GM12878 (cell line): ENCODE data around the gene YTHDF1. TPM values are rescaled to one million over a fixed set of nuclear protein-coding genes. Genes with fewer than 3 reads are reported as not detected.

Experiments
- ATAC-seq: fragments of 200-7000 bp; cut with Tn5 transposase; 3 replicates; pipeline ENCODE4 v1.9.1; 2020; ENCODE audit warnings: mild to moderate bottlenecking, moderate library complexity
- BruUV-seq: library from RNA; stranded (reverse); fragments of 400-500 nt; replicated peaks from 2 replicates; lab custom pipeline; 2021; lab: Mats Ljungman, UMichigan
- CTCF ChIA-PET: fragments of 300-600 bp; sonication (Branson Sonifier 250); formaldehyde crosslinking; extraction: SDS; loops from one replicate; lab custom pipeline; 2021; ENCODE audit warnings: inconsistent platforms; lab: Yijun Ruan, JAX
- POLR2A ChIA-PET: fragments of 350-600 bp; formaldehyde crosslinking; extraction: SDS; loops from one replicate; lab custom pipeline; 2021; ENCODE audit warnings: inconsistent platforms; lab: Charles Lee
- RAD21 ChIA-PET: fragments of 300-600 bp; sonication (Branson Sonifier 250); formaldehyde crosslinking; loops from one replicate; lab custom pipeline; 2023; ENCODE audit warnings: antibody characterized with exemption; ENCODE audit not compliant: unreplicated experiment; lab: Charles Lee
- SMC1A ChIA-PET: fragments of 300-600 bp; sonication (Branson Sonifier 250); formaldehyde crosslinking; loops from one replicate; lab custom pipeline; 2023; ENCODE audit not compliant: unreplicated experiment, uncharacterized antibody; lab: Charles Lee
- DNase-seq: peaks from one replicate; pipeline ENCODE4 v3.0.0-alpha.2; 2011; ENCODE audit warnings: low read depth, low spot score
- FAIRE-seq: peaks from 3 replicates; lab custom pipeline; 2011; peaks lifted over from hg19 to GRCh38; lab: Jason Lieb, UNC
- H2AFZ ChIP-seq: 2 replicates; pipeline ENCODE4 v1.6.0; 2011; ENCODE audit warnings: low read depth, low read length, control low read depth; ENCODE audit not compliant: control insufficient read depth
- H3K27ac ChIP-seq: 2 replicates; pipeline ENCODE4 v1.5.1; 2011; ENCODE audit warnings: control low read depth; ENCODE audit not compliant: control insufficient read depth, insufficient read depth
- H3K27me3 ChIP-seq, 2 experiments: replicated peaks in 1 of 2; 2 replicates each; pipeline versions ENCODE4 v1.6.0 to v1.6.1; 2011; ENCODE audit warnings: low read length in 1 of 2; ENCODE audit not compliant: control insufficient read depth in 2 of 2, insufficient read depth in 2 of 2
- H3K36me3 ChIP-seq, 2 experiments: 2 replicates each; pipeline ENCODE4 v1.5.1; 2011; ENCODE audit warnings: low read length in 1 of 2; ENCODE audit not compliant: control insufficient read depth in 2 of 2, insufficient read depth in 2 of 2
- H3K4me1 ChIP-seq: 2 replicates; pipeline ENCODE4 v1.6.1; 2011; ENCODE audit warnings: mild to moderate bottlenecking, low read length, moderate library complexity, mixed read lengths; ENCODE audit not compliant: control insufficient read depth, insufficient read depth
- H3K4me2 ChIP-seq: 2 replicates; pipeline ENCODE4 v1.6.0; 2011; ENCODE audit warnings: control low read depth; ENCODE audit not compliant: control insufficient read depth, insufficient read depth
- H3K4me3 ChIP-seq: fragments of 200-600 bp; sonication (generic); 2 replicates; pipeline ENCODE4 v1.5.1; 2016
- H3K79me2 ChIP-seq: 2 replicates; pipeline ENCODE4 v1.6.0; 2011; ENCODE audit warnings: low read length; ENCODE audit not compliant: control insufficient read depth, insufficient read depth
- H3K9ac ChIP-seq: 2 replicates; pipeline ENCODE4 v1.8.0; 2011; ENCODE audit warnings: low read length, control low read depth, mixed read lengths; ENCODE audit not compliant: control insufficient read depth, insufficient read depth
- H3K9me3 ChIP-seq: replicated peaks from 3 replicates; pipeline ENCODE4 v1.5.1; 2011; ENCODE audit warnings: mild to moderate bottlenecking, low read length; ENCODE audit not compliant: control insufficient read depth, insufficient read depth
- H4K20me1 ChIP-seq: 2 replicates; pipeline ENCODE4 v1.6.0; 2011; ENCODE audit not compliant: control insufficient read depth, insufficient read depth
- ATF2 ChIP-seq: IDR thresholded peaks from 2 replicates; pipeline ENCODE4 v1.6.1; 2012; ENCODE audit warnings: low read length, inconsistent platforms
- CREB1 ChIP-seq: IDR thresholded peaks from 2 replicates; pipeline ENCODE4 v1.6.1; 2012; ENCODE audit warnings: low read depth, mild to moderate bottlenecking, inconsistent platforms
- E4F1 ChIP-seq: fragments of 450-650 bp; IDR thresholded peaks from 2 replicates; pipeline ENCODE4 v1.6.1; 2018; ENCODE audit warnings: borderline replicate concordance, mild to moderate bottlenecking; ENCODE audit not compliant: partially characterized antibody
- HDAC2 ChIP-seq: fragments of 200-600 bp; sonication (generic); IDR thresholded peaks from 2 replicates; pipeline ENCODE4 v1.6.1; 2017
- KDM1A ChIP-seq: fragments of 200-600 bp; sonication (generic); IDR thresholded peaks from 2 replicates; pipeline ENCODE4 v1.6.1; 2016; ENCODE audit warnings: borderline replicate concordance
- SREBF1 ChIP-seq: IDR thresholded peaks from 2 replicates; pipeline ENCODE4 v1.6.1; 2012; ENCODE audit warnings: mild to moderate bottlenecking, low read length
- WGBS: methylation state at CpG from one replicate; pipeline ENCODE4 v1.1.6; 2016; ENCODE audit warnings: low lambda C conversion rate; ENCODE audit not compliant: insufficient replicate concordance, insufficient coverage; ENCODE audit errors: missing lambda C conversion rate; 5-methylcytosine and 5-hydroxymethylcytosine counted together
- in situ Hi-C: fragments of 300-500 bp; cut with MboI; formaldehyde crosslinking; loops from 9 replicates; pipeline ENCODE4 v1.14.3; 2018; ENCODE audit warnings: mixed read lengths
- intact Hi-C: fragments of 100-400 bp; cut with micrococcal nuclease; formaldehyde crosslinking; loops from one replicate; pipeline ENCODE4 v1.14.2; 2022; ENCODE audit not compliant: unreplicated experiment
- polyA plus RNA-seq, 11 experiments: library from polyadenylated mRNA; depleted of rRNA in 4 of 11; unstranded in 6 of 11; stranded (reverse) in 5 of 11; fragments of >200 nt; fragmentation: Nextera tagmentation in 4 of 11; fragmentation: Illumina TruSeq in 1 of 11; extraction: Ambion mirVana in 4 of 11; extraction: Trizol in 1 of 11; gene quantifications; 1 replicate in 1 of 11; 2 replicates in 10 of 11; pipeline versions ENCODE4 v1.2.1 to v1.2.3, GENCODE V29; 2011 to 2016; ENCODE audit warnings: inconsistent platforms in 2 of 11, missing spikeins in 2 of 11, low read depth in 1 of 11
- total RNA-seq, 4 experiments: library from RNA; depleted of rRNA in 3 of 4; stranded (reverse); fragments of >200 nt in 3 of 4; fragmentation: Illumina TruSeq in 1 of 4; extraction: Trizol in 1 of 4; gene quantifications; 2 replicates each; pipeline versions ENCODE4 v1.2.1 to v1.2.3, GENCODE V29; 2013 to 2021

The YTHDF1 gene
- total and polyA plus RNA-seq, 10 of the 15 experiments (the other 5 are each of a cell fraction or from before 2014, with no cell fraction given), result 4.6 to 37.8 (median 20.5) TPM

- Histone ChIP-seq H3K4me3 (no peak overlapping the region), H3K4me1 (no peaks in the 10 kb centered on the region), H3K79me2 (no peaks in the 10 kb centered on the region), H4K20me1 (no peaks in the 10 kb centered on the region), H2AFZ (no peak overlapping the region), H3K36me3 (no peaks in the 10 kb centered on the region), H3K4me2 (no peak overlapping the region), H3K9ac (no peak overlapping the region), H3K9me3 (no peaks in the 10 kb centered on the region), H3K27ac (no peak overlapping the region), H3K27me3 (peaks cover 0 to 6% of the 10 kb centered on the region in 2 experiments; a peak in 2 of 4 replicates)
- POLR2A ChIA-PET, result no interaction called here
- SMC1A ChIA-PET, result no interaction called here
- intact Hi-C loops, result no loop called here
- no TSS peak for BruUV-seq
- no peak for ATAC-seq
- 8% methylated on average over 18 of the region's 30 CpGs for WGBS
- CTCF ChIA-PET, result no interaction called here
- in situ Hi-C loops, result no loop called here
- TF ChIP-seq E4F1 (no peak), ATF2 (no peak), HDAC2 (no peak), SREBF1 (no peak), KDM1A (no peak), CREB1 (no peak)
- FAIRE-seq, result no peak
- no peak for DNase-seq
- RAD21 ChIA-PET, result no interaction called here
These were observed 46.0 kb upstream of the YTHDF1 start for GRCh38 chr20:63261795-63262528.
